MM.1S (cell line): Measurements from ENCODE around the gene SNX19.

ENCODE experiments used
- DNase-seq: peaks from one replicate; pipeline ENCODE4 v3.0.0-alpha.2; 2015
- H2AFZ ChIP-seq: fragments of 300-600 bp; sonication (generic); 2 replicates; pipeline ENCODE4 v1.6.0; 2016; ENCODE audit warnings: antibody characterized with exemption, low read length
- H3F3A ChIP-seq: fragments of 300-600 bp; sonication (generic); 2 replicates; pipeline ENCODE4 v1.6.1; 2016; ENCODE audit warnings: mild to moderate bottlenecking, antibody characterized with exemption, low read length, moderate library complexity, mixed read lengths; ENCODE audit not compliant: insufficient read depth
- H3K27ac ChIP-seq: fragments of 300-600 bp; sonication (generic); 2 replicates; pipeline ENCODE4 v1.5.1; 2016; ENCODE audit warnings: mild to moderate bottlenecking, low read length
- H3K27me3 ChIP-seq: fragments of 300-600 bp; sonication (generic); replicated peaks from 2 replicates; pipeline ENCODE4 v1.6.0; 2016; ENCODE audit warnings: low read length; ENCODE audit not compliant: insufficient read depth
- H3K36me3 ChIP-seq: fragments of 300-600 bp; sonication (generic); replicated peaks from 2 replicates; pipeline ENCODE4 v1.6.1; 2016; ENCODE audit warnings: mild to moderate bottlenecking, low read length, mixed read lengths; ENCODE audit not compliant: insufficient read depth
- H3K4me1 ChIP-seq: fragments of 300-600 bp; sonication (generic); 2 replicates; pipeline ENCODE4 v1.6.1; 2016; ENCODE audit warnings: low read length, mixed read lengths
- H3K4me2 ChIP-seq: fragments of 300-600 bp; sonication (generic); 2 replicates; pipeline ENCODE4 v1.6.0; 2016; ENCODE audit warnings: low read depth, low read length
- H3K4me3 ChIP-seq: fragments of 300-600 bp; sonication (generic); 2 replicates; pipeline ENCODE4 v1.5.1; 2016; ENCODE audit warnings: low read length, mixed read lengths
- H3K79me2 ChIP-seq: fragments of 300-600 bp; sonication (generic); 2 replicates; pipeline ENCODE4 v1.6.1; 2016; ENCODE audit warnings: mixed run types, low read length, mixed read lengths
- H3K9ac ChIP-seq: fragments of 300-600 bp; sonication (generic); 2 replicates; pipeline ENCODE4 v1.6.1; 2016; ENCODE audit warnings: low read length, mixed read lengths
- H3K9me2 ChIP-seq: fragments of 300-600 bp; sonication (generic); replicated peaks from 2 replicates; pipeline ENCODE4 v1.6.1; 2016; ENCODE audit warnings: mild to moderate bottlenecking, low read length, mixed read lengths; ENCODE audit not compliant: insufficient read depth
- H3K9me3 ChIP-seq: fragments of 300-600 bp; sonication (generic); replicated peaks from 2 replicates; pipeline ENCODE4 v1.6.1; 2016; ENCODE audit warnings: mild to moderate bottlenecking, low read length, mixed read lengths; ENCODE audit not compliant: insufficient read depth
- H4K20me1 ChIP-seq: fragments of 300-600 bp; sonication (generic); 2 replicates; pipeline ENCODE4 v1.6.1; 2016; ENCODE audit warnings: mild to moderate bottlenecking, low read length, moderate library complexity, mixed read lengths; ENCODE audit not compliant: insufficient read depth
- CTCF ChIP-seq: fragments of 300-600 bp; sonication (generic); IDR thresholded peaks from 2 replicates; pipeline ENCODE4 v1.5.1; 2016; ENCODE audit warnings: antibody characterized with exemption, low read length, mixed read lengths
- EZH2 ChIP-seq: fragments of 300-600 bp; sonication (generic); optimal IDR thresholded peaks from 2 replicates; pipeline ENCODE3; 2017; ENCODE audit warnings: low read depth, mild to moderate bottlenecking, antibody characterized with exemption, low read length, mixed read lengths
- EZH2phosphoT487 ChIP-seq: fragments of 300-600 bp; sonication (generic); IDR thresholded peaks from 2 replicates; pipeline ENCODE4 v1.6.1; 2018; ENCODE audit warnings: antibody characterized with exemption, low read length

Gene SNX19

DNA sequence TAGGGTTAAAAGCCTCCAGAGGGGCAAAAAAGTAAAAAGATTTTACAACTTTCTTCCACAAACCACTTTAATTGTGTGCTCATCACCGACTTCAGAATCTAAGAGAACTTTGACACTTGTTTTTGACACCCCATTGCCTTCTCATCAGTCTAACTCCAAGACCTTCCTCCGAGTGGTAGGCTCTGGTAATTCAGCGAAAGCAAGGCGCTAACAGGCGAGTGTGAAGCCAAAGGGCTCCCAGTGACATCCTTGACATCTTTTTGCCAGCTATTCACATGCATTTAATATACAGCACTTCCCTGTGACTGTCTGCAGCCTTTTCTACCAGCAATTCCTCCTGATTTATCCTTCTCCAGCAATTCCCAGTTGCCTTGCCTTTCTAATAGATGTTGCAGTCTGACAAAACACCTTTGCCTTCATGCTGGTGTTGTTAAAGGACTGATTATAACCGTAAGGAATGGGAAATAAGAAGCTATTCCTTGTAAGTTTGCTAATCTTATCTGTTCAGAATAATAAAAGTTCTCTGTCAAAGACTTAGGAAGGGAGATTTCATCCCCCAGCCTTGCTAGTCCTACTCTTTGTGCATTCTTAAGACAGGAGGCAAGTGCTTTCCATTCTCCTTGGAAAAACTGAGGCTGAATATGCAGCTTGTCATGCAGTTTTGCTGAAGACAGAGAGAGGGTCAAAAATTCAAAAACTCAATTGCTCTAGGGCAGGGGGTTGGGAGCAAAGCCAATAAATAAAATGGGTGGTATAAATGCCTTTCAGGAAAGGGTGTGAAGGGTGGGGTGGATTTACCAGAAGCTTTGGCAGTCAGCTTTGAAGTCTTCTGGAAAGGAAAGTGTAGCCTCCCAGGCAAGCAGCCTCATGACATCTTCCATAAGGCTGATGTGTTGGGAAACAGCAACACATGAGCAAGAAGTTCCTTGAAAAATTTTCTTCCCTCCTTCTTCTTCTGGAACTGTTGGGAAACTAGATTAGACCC lies 39.1 kb downstream of the SNX19 start:
- no peak overlapping the region for H3K4me2 ChIP-seq
- no peaks in the 10 kb centered on the region for H3K4me1 ChIP-seq
- TF ChIP-seq EZH2 (no peak), EZH2phosphoT487 (no peak)
- no peak overlapping the region for H3K27ac ChIP-seq
- H3K9me2 ChIP-seq, result no peaks in the 10 kb centered on the region
- no peaks in the 10 kb centered on the region for H3K9me3 ChIP-seq
- H4K20me1 ChIP-seq, result no peaks in the 10 kb centered on the region
- no peaks in the 10 kb centered on the region for H3K27me3 ChIP-seq
- DNase-seq, result no peak
- H2AFZ ChIP-seq, result no peak overlapping the region
- no peak overlapping the region for H3K4me3 ChIP-seq
- H3K36me3 ChIP-seq, result peaks cover 3% of the 10 kb centered on the region; the same call in 1 of the 2 replicates
- no peaks in the 10 kb centered on the region for H3F3A ChIP-seq
- no peak overlapping the region for H3K9ac ChIP-seq
- no peaks in the 10 kb centered on the region for H3K79me2 ChIP-seq

- no peaks in the 10 kb centered on the region for H3K27me3 ChIP-seq
- H3K4me3 ChIP-seq, result no peak overlapping the region
- H3K9me2 ChIP-seq, result no peaks in the 10 kb centered on the region
- no peak overlapping the region for H3K9ac ChIP-seq
- no peaks in the 10 kb centered on the region for H3K9me3 ChIP-seq
- no peak overlapping the region for H3K27ac ChIP-seq
- peaks cover 3% of the 10 kb centered on the region; the same call in 1 of the 2 replicates for H3K36me3 ChIP-seq
- no peaks in the 10 kb centered on the region for H3F3A ChIP-seq
- DNase-seq, result no peak
- no peaks in the 10 kb centered on the region for H3K4me1 ChIP-seq
- H3K4me2 ChIP-seq, result no peak overlapping the region
- no peak overlapping the region for H2AFZ ChIP-seq
- no peaks in the 10 kb centered on the region for H4K20me1 ChIP-seq
- H3K79me2 ChIP-seq, result no peaks in the 10 kb centered on the region
- TF ChIP-seq EZH2 (no peak), EZH2phosphoT487 (no peak), CTCF (no peak)
Observed at GRCh38 chr11:130876100-130876499, 40.2 kb downstream of the SNX19 start.

DNA sequence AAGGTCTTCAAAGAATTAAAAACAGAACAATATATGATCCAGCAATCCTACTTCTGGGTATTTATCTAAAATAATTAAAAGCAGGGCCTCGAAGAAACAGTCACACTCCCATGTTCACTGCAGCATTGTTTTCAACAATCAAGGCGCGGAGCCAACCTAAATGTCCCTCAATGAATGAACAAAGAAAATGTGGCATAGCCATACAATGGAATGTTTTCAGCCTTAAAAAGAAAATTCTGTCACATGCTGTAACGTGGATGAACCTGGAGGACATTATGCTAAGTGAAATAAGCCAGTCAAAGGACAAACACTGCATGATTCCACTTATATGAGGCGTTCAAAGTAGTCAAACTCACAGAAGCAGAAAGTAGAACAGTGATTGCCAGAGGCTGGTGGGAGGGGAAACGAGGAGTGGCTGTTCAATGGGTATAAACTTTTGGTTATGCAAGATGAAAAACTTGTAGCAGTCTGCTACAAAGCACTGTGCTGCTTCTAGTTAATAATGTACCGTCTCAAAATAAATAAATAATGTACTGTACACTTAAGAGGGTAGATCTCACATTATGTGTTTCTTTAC lies 41.2 kb downstream of the SNX19 start:
- Histone ChIP-seq H3K9me3 (no peaks in the 10 kb centered on the region), H3K4me3 (no peak overlapping the region), H4K20me1 (no peaks in the 10 kb centered on the region), H3K27me3 (no peaks in the 10 kb centered on the region), H3K79me2 (no peaks in the 10 kb centered on the region), H3K4me1 (no peaks in the 10 kb centered on the region), H3K9ac (no peak overlapping the region), H3K36me3 (peaks cover 3% of the 10 kb centered on the region; the same call in 1 of the 2 replicates), H3K9me2 (no peaks in the 10 kb centered on the region), H2AFZ (no peak overlapping the region), H3K27ac (no peak overlapping the region), H3F3A (no peaks in the 10 kb centered on the region), H3K4me2 (no peak overlapping the region)
- no peak for TF ChIP-seq EZH2phosphoT487
- TF ChIP-seq EZH2, result no peak
- no peak for TF ChIP-seq CTCF
- DNase-seq, result no peak
